Stimulated activated CD8-positive, alpha-beta memory T cell treated with anti-CD3 and anti-CD28 coated beads, Interleukin-15, amount 100 ng/mL, for 4 hours (primary cell): Measurements from ENCODE around the gene LAMC2.
A peak's percentile ranks its signal among the peaks of the same experiment; 100 is the strongest.

ENCODE experiments used
- DNase-seq, 2 donors: peaks; one replicate each; pipeline ENCODE4 v3.0.0-alpha.2; 2020; ENCODE audit warnings: low read depth in 2 of 2

LAMC2 gene

DNA sequence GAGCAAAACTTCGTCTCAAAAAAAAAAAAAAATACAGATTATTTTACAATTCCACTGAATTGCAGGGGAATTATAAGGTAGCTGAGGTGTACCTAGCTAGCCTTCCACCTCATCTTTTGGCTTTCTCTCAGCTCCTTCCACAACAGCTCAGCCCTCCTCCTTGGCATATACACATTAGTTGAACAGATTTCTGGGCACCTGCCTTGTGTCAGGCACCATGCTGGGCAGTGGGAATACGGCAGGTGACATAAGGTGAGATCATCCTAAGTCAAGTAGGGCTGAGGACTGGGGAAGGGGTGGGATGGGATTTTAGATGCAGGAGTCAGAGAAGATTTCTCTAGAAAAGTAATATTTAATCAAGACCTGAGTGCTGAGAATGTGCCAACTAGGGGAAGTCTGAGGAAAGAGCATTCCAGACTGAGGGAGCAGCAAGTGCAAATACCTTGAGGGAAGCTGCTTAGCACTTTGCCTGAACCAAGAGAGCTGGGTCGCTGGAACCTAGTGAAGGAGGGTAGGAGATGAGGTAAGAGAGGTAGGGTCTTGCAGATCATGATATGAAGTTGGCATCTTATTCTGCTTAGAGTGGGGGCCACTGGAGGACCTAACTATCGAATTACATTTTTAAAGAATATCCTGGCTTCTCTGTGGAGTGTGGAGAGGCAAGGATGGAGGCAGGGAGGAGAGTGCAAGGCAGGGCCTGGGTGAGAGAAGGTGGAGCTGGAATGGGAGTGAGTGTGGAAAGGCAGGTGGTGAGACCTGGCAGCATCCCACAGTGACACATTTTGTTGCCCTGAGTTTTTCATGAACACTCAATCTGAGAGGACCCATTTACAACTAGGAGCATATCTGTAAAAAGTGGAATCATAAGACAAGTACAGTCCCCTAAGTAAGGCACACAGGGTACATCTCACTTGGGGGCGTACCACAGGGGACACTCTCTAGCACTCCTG, 28.2 kb downstream of the LAMC2 start:
- DNase-seq, result no peak

DNA sequence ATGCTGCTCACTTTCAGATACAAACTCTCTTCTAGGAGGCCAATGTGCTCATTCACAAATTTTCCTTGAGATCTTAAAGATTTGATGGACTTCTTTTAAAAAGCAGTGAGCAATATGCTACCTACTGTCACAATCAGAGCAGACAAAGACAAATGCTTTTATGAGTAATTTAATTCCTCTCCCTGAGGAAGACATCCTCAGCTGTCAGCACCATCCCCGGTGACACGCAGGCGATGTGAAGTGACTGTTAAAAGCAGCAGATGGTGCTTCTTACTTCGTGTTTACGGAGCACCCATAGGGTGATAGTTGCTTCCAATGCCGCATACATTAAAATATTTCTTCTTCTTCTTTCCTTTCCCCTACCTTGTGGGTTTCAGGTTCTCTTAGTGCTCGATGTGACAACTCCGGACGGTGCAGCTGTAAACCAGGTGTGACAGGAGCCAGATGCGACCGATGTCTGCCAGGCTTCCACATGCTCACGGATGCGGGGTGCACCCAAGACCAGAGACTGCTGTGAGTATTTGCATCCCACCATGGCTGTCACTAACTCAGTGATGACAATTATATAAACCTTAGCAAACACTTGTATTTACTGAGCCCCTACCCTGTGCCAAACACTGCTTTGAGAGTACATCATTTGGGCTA, 29.1 kb downstream of the LAMC2 start:
- DNase-seq, result no peak

DNA sequence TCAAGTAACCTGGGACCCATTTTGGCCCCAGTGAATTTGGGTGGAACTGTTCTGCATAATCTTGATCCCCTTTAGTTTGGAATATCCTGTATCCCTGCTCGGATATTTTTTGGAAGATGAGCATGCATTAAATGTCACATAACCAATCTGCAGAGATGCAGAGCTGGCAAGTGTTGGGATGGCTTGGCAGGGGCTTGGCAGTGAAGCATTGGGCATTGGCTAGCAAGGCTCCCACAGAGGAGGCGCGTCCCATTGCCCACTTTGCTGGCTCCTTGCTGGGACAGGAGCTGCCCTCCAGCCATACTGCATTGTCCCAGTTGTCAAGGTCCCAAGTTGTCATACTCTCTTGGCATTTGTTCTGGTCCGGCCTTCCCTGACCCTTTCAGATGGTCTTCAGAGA, 29.9 kb downstream of the LAMC2 start:
- no peak for DNase-seq

DNA sequence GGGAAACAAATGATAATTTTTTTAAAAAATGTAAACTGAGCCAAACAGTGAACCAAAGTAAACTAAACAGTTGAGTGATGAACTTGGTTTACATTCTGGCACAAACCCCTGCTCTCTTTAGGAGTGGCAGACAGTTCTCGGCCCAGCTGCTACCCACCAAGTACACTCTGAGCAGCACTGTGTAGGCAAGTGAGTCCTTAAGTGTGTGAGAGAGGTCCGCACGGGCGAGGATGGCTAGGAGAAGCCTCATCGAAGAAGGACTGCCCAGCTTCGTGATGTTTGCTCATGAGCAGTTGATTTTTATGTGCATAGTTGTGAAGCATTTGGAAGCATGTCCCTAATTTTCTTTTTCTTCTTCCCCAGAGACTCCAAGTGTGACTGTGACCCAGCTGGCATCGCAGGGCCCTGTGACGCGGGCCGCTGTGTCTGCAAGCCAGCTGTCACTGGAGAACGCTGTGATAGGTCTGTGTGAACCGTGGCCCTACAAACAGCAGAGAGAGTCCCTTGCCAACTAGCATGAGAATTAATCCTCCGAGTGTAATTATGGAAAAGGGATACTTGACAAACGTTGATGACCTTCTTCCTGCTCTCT, 32.1 kb downstream of the LAMC2 start:
- no peak for DNase-seq

DNA sequence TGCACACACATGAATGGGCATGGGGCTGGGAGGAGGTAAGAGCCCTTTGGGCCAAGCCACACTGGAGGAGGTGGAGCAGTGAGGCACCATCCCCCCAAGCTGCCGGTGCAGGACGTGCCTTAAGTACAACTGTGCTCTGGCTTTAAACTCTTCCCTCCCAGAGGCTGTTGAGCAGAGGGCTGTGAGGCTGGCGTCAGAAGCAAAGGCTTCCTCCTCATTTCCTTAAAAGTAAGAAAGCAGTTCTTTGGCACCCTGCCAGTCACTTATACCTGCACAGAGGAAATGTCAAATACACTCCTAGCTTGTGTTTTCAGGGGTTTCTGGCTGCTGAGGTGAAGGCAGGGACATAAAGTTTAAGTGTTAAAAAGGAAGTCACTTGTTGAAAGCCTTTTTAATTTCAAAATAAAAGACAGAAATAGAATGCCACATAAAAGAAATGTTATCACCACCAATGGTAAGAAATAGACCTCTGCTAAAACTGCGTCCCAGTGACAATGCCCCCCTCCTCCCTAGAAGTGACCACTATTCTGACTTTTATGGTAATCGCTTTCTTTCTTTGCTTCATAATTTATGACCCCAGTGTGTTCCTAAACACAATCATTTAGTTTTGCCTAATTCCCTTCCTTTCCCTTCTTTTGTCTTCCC, 33.0 kb downstream of the LAMC2 start:
- DNase-seq, result peak in 1 of 2 donors; percentile 8

DNA sequence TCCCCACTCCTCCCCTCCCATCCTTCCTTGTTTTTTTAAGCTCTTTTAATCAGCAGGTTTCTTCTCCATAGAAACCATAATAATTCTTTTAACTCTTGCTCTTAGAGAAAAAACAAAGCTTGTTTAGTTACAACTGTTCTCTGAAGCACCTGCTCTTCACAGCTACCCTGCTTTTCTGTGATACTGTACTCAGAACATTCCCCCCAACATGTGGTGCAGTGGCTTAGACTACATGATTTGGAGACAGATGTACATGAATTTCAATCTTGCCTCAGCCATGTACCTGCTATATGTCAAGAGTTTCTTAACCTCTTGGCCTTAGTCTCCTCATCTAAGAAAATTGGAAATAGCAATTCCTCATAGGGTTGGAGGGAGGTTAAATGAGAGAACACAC, 33.5 kb downstream of the LAMC2 start:
- no peak for DNase-seq

GRCh38 chr1:183222909-183223308, 36.8 kb downstream of the LAMC2 start:
- no peak for DNase-seq

DNA sequence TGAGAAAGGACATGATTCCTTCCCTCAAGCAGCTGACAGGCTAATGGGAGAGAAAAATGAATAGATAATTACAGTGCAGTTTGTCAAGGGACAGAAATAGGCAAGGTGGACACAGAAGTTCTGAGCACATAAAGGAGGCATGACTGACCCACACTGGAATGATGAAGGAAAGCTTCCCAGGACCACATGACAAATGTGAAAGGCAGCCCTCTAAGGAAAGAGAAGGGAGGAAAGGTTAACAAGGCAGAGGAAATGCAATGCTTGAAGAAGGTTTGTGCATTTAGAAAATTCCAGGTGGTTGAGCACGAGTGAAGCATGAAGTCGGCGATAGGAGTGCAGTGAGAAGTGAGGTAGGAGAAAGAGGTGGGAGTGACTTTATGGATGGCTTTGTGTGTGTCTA, 37.4 kb downstream of the LAMC2 start:
- DNase-seq, result no peak

DNA sequence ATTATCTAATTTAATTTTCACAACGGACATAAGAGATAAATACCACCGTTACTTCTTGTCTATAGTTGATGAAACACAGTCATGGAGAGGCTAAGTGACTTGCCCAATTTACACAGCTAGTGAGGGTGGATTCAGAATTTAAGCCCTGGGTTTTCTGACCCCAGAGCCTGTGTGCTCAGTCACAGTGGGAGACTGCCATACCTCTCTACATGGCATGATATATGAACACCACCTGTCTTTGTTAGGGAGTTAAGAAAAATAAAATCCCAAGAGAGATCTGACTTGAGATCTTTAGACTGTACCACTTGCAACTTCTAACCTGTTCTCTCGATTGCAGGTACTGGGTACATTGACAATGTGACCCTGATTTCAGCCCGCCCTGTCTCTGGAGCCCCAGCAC, 40.3 kb downstream of the LAMC2 start:
- DNase-seq, result no peak

- DNase-seq, result no peak
These were observed 40.9 kb downstream of the LAMC2 start for GRCh38 chr1:183226963-183227362.

GRCh38 chr1:183227422-183228346, 41.6 kb downstream of the LAMC2 start:
- no peak for DNase-seq

- DNase-seq, result no peak
These were observed 42.5 kb downstream of the LAMC2 start for GRCh38 chr1:183228347-183229220.

DNA sequence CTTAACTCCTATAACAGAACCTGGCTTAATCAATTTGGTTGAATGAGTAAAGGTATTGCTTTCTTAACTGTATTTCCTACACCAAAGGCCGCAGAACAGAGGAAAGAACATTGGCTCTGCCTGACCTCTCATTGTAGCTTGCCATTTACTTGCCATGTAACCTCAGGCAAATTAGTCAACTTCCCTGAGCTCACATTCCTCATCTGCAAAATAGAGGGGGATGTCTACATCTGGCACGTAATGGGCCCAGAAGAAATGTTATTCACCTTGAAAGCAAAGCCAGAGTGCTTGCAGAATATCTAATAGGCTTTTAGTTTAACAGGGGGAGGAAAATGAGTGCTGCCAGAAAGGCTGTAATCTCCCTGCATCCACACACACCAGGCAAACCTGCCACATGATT, 44.3 kb downstream of the LAMC2 start:
- no peak for DNase-seq

DNA sequence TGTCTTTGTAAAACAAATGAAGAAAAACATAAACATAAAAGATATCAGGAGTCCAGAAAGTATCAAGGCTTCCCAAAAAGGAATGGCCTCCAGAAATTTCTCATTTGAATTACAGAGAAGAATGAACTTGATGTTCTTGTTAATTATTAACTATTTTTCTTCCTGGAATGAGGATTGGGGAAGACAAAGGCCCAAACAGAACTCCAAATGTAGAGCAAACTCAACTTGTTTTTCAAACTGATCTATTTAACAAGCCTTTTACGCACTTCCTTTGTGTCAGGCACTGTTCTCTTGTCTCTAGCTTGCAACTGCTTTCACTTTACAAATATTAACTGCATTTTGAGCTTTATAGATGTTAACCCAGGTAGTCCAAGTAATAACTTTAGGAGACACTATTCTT, 45.5 kb downstream of the LAMC2 start:
- no peak for DNase-seq

DNA sequence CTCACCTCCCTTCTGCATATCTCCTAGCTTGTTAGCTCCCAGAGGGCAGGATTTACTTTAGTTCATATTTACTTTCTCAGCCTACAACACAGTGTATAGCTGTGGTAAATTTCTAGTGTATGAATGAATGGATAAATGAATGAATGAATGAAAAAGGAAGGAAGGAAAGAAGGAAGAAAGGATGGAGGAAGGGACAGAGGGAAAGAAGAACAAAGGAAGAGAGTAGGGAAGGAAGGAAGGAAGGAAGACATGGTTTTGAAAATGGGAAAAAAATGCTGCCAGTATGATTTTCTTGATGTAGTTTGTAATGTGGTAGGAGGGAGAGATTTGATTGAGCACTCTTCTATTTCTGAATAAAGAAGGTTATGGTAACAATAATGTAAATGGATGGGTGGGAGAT, 47.0 kb downstream of the LAMC2 start:
- DNase-seq, result no peak

DNA sequence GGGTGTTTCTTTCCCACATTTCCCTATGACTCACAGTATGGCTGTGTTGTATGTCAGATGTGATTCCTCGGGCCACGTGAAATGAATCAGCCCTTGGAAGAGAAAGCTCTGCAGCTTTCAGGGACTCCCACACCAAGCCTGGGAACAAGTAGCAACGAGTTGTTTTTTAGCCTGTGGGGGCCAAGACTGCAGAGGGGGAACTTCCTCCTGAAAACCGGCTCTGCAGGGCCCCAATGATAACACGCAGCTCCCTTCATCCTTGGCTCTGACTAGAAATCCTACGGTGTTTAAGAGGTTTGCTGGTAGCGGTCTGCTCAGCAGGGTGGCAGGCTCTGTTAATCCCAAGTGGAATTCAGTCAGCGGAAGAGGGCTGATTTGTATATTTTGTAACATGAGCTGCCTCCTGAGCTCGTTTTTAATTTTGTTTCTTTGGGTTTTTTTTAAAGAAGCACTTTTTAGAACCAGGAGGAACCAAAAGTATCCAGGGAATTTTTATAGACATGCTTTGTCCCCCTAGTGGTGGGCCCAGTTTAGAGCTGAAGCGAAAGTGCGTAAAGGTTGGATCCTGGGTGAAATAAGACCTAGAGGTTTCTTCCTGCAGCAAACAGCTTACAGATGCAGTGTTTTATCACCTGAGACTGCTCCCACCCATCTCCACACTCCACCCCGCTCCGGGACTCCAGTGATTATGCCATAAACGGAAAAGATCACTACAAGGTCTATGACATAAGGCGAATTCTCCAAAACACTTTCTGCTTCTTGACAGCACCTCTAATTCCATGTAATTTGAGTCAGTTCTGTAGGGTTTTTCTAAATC, 48.8 kb downstream of the LAMC2 start:
- no peak for DNase-seq

GRCh38 chr1:183235503-183235902, 49.4 kb downstream of the LAMC2 start:
- DNase-seq, result no peak

DNA sequence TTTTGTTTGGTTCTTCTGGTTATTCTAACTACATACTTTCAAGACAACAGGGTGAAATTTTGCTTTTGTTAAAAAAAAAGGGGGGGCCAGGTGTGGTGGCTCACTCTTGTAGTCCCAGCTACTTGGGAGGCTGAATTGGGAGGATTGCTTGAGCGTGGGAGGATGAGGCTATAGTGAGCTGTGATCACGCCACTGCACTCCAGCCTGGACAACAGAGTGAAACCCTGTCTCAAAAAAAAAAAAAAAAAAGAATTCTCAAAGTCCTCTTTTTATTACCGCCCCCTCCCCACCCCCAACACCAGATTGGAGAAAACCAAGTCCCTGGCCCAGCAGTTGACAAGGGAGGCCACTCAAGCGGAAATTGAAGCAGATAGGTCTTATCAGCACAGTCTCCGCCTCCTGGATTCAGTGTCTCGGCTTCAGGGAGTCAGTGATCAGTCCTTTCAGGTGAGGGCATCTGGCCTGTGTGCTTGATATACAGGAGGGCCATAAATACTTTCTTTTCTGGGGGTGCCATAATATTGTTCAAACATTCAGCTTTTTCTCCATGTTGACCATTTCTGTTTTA, 50.2 kb downstream of the LAMC2 start:
- DNase-seq, result no peak

DNA sequence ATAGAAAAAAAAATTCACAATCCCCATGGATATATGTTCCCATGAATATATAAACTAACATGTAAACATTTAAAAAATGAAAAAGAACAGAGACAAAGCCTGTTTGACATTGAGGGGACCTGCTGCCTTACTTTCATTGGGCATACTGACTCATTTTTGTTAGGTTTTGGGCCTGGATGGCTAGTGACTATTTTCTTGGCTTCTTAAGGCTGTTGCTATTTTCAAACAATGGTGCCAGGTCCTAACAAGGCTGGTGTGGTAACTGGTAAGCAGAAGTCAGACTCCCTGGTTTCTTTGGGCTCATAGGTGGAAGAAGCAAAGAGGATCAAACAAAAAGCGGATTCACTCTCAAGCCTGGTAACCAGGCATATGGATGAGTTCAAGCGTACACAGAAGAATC, 51.0 kb downstream of the LAMC2 start:
- no peak for DNase-seq
